Measurements from ENCODE around the gene AKAP9.

DNA sequence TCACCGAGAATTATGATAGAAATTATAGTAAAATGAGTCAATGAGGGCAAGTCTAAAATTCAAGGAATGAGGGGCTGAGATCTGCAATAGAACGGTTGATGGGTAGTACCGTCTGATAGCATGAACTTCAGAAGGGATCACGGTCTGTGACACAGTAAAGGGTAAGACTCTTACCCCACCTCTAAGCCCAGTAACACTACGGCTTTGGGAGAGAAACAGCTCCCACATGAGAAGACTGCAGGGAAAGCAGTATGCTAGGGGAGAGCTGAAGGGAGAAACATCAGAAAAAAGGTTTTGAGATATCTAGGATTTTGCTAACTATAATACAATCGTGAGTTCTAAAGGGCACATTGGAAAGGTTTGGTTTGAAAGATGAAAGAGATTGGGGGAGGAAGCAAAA is 12.8 kb upstream of the AKAP9 start:
- TF ChIP-seq CTCF (IDR thresholded peaks at IDR 0.05; ENCODE audit: extremely low read depth in 1 of 2, insufficient read depth in 1 of 2, low read depth in 1 of 2, low read length in 2 of 2) (no peak), POLR2A (IDR thresholded peaks at IDR 0.05; ENCODE audit: low read depth, low read length) (no peak), MYC (IDR thresholded peaks at IDR 0.05; ENCODE audit: low read depth, low read length) (no peak), GATA2 (IDR thresholded peaks at IDR 0.05; ENCODE audit: insufficient read depth, insufficient read length, low read depth, low read length) (no peak), FOS (IDR thresholded peaks at IDR 0.05; ENCODE audit: borderline replicate concordance, insufficient read depth, low read length) (no peak), EZH2 (IDR thresholded peaks at IDR 0.05; ENCODE audit: borderline replicate concordance, low read depth, low read length, severe bottlenecking) (no peak), JUN (IDR thresholded peaks at IDR 0.05; ENCODE audit: borderline replicate concordance, insufficient read depth, insufficient read length, low read depth) (no peak), POLR2AphosphoS5 (IDR thresholded peaks at IDR 0.05; ENCODE audit: insufficient read depth, low read depth, low read length) (no peak)

Data from endothelial cell of umbilical vein (primary cell).